GM21526 (cell line): ENCODE results near the gene PLAGL2.

ENCODE experiments used
- ATAC-seq: cut with Tn5 transposase; IDR thresholded peaks from one replicate; pipeline ENCODE4 v1.9.1; 2021; ENCODE audit warnings: moderate library complexity; ENCODE audit not compliant: unreplicated experiment, low FRiP score

The PLAGL2 gene

DNA sequence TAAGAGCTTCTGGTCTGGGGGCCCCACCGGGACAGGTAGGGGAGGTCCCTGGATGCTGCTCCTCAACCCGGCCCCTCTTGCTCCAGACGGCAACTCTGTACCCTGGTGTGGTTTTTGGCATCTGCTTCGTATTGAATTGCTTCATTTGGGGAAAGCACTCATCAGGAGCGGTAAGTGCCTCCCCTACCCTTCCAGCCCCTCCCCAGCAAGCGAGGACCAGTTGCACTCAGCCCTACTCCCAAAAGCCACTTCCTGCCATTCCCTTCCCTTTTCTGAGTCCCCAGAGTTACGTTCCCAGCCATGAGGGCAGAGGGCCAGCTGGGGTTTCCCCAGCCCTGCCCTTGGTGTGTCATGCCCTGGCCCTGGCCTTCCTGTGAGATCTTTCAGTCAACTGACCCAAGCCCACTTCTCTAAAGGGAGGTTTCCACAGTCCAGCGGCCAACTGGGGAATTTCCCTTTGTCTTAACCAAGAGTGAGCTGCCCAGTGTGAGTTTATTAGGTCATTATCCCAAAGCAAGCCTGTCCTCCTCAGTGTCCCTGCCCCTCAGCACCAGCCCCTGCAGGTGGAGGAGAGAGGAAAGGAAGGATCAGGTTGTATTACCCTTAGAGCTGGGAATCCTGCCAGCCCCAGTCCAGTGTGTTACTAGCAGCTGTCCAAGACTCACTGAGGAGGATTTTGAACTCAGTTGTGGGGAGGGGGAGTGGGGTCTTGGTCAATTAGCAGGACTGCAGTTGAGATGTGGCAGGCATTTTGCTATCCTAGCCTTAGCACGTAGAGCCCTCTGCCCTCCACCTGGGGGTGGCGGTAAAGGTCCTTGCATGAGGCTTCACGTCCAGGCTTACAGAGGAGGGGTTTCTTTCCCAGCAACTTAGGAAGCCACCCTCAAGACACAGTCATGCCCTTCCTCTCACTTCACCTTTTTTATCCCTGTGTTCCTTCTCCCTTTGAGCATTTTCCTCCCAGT is 52.2 kb downstream of the PLAGL2 start:
- ATAC-seq = no peak

DNA sequence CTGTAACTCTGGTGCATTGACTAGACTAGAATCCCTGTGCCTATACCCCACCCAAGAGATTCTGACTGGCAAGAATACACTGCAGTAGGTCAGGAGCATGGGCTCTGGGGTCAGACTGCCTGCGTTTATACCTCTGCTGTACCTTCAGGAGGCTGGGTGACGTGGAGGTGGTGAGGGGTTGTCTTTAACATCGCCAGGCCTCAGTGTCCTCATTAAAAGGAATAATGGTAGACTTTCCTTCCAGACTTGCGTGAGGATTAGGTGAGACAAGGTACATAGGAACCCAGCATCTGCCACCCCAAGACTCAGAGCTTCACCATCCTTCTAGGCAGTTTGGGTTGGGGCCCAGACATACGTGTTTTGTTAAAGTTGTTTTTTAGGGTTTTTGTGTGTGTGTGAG is 53.8 kb downstream of the PLAGL2 start:
- no peak for ATAC-seq

DNA sequence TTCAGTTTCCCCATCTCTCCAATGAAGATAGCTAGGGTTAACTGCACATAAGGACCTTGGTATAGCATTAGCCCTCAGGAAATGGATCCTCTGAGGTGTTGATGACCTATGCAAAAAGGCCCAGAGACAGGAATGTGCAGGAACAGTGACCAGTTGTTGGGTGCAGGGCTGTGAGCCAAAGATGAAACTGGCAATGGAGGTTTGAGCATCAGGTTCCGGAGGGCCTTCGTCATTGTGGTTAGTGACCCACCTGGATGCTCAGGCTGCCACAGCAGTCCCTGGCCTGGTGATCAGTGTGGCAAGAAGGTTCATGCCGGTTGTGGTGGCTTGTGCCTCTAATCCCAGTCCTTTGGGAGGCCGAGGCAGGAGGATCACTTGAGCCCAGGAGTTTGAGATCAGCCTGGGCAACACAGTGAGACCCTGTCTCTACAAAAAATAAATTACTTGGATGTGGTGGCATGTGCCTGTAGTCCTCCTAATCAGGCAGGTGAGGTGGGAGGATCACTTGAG is 54.3 kb downstream of the PLAGL2 start:
- no peak for ATAC-seq

DNA sequence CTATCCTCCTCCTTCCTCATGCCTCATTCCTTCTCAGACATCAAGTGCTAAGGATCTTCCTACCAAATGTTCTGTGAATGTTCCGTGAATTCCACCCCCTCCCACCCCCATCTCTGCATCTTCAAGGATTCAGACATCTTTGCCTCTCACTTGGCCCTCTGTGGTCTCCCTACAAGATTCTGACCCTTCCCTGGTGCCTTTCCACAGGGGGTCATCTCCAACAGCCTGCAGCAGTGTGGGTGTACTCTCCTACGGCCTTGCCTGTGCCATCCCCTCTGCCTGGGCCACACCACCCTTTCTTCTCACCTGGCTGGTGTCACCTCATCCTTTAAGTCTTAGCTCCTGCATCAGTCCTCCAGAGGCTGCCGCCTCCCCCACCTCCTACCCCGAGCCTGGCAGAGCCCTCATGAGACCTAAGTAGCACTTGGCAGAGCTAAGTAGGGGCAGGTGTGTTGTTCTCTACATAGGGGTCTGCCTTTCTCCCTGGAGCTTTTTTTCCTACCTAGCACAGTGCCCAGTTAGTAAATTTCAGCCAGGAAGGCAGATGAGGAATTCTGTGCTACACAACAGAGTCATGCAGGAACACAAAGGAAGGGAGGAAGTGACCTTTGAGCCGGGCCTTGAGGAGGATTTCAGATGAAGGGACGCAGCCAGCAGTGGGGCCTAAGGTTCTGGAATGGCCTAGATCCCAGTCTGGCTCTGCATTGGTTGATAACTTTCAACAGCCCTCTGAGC is 55.0 kb downstream of the PLAGL2 start:
- ATAC-seq = no peak

DNA sequence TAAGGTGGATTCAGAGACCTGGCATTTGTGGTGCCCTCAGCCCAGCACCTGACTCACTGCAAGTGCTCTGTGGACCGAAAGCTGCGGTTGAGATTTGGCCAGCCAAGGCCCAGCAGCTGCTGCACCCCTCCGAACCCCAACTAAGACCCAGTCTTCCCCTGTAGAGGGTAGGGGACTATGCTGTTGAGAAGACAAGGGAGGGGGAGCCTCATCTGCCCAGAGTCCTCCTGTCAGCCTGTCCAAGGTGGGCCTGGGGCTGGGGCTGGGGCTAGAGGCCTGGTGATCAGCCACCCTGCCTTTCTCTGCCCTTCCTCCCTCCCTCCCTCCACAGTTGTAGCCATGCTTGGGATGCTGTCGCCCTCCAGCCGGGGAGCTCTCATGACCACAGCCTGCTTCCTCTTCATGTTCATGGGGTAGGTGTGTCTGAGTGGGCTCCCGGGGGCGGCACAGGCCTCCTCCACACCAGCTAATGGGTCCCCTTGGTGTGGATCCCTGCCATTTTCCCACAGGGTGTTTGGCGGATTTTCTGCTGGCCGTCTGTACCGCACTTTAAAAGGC is 57.2 kb downstream of the PLAGL2 start:
- ATAC-seq = no peak

DNA sequence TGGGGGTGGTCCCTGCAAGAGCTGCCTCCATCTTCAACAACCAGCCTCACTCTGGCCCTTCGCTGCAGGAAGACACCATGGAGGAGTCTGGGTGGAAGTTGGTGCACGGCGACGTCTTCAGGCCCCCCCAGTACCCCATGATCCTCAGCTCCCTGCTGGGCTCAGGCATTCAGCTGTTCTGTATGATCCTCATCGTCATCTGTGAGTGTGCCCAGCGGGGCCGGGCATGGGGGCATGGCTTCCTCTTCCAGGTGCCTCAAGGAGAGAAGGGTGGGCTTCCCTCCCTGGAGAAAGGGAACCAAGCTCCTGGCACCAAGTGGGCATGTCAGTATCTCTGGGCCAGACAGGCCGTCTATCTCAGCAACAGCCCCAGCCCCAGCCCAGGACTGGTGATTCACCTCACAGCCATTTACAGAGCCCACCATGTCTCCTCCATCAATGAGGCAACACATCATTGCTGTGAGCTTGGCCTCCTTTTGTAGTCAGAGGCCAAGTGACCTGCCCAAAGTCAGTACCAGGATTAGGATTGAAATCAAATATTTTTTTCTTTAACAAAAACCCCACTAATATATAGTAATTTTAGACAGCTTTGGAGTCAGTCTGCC is 57.9 kb downstream of the PLAGL2 start:
- ATAC-seq = no peak

- ATAC-seq = no peak
These were observed 62.5 kb downstream of the PLAGL2 start for GRCh38 chr20:32144898-32145662.

GRCh38 chr20:32142991-32143390 is 64.6 kb downstream of the PLAGL2 start:
- no peak for ATAC-seq
